Common myeloid progenitor, CD34-positive (primary cell): ENCODE data around the gene ATP6V1E1. TPM values are rescaled to one million over a fixed set of nuclear protein-coding genes. Genes with fewer than 3 reads are reported as not detected.
"Not testable (repeated sequence)": the region's sequence is repeated elsewhere in the genome, so short reads cannot be mapped to it uniquely, and the experiment has no call there.

Source experiments
- CTCF ChIA-PET: fragments of 350-600 bp; sonication (Branson Sonifier 250); formaldehyde crosslinking; loops from one replicate; lab custom pipeline; 2021; ENCODE audit warnings: antibody characterized with exemption; lab: Charles Lee
- POLR2A ChIA-PET: fragments of 350-600 bp; sonication (Branson Sonifier 250); formaldehyde crosslinking; loops from one replicate; lab custom pipeline; 2021; ENCODE audit warnings: antibody characterized with exemption; lab: Charles Lee
- DNase-seq, 3 donors: peaks; one replicate each; pipeline versions ENCODE4 v3.0.0 to v3.0.0-alpha.2; 2013
- H3K27ac ChIP-seq, 2 experiments: 1 replicate in 1 of 2; 2 replicates in 1 of 2; pipeline ENCODE4 v1.7.0; 2013; ENCODE audit warnings: inconsistent platforms in 2 of 2, low read length in 2 of 2, mild to moderate bottlenecking in 2 of 2, low read depth in 1 of 2, moderate library complexity in 1 of 2; ENCODE audit not compliant: severe bottlenecking in 2 of 2, insufficient read depth in 1 of 2, poor library complexity in 1 of 2
- H3K27me3 ChIP-seq, 5 experiments: replicated peaks in 2 of 5; 1 replicate in 3 of 5; 2 replicates in 2 of 5; pipeline versions ENCODE4 v1.6.1 to v1.7.0; 2013; ENCODE audit warnings: low read length in 4 of 5, mild to moderate bottlenecking in 2 of 5, moderate library complexity in 2 of 5, inconsistent platforms in 1 of 5; ENCODE audit not compliant: insufficient read depth in 5 of 5, control insufficient read depth in 4 of 5
- H3K36me3 ChIP-seq, 4 experiments: 1 replicate in 2 of 4; 2 replicates in 2 of 4; pipeline versions ENCODE4 v1.6.1 to v1.7.0; 2013; ENCODE audit warnings: low read length in 3 of 4, control low read depth in 1 of 4, mild to moderate bottlenecking in 1 of 4; ENCODE audit not compliant: control insufficient read depth in 4 of 4, insufficient read depth in 4 of 4
- H3K4me1 ChIP-seq, 4 experiments: 1 replicate in 3 of 4; 2 replicates in 1 of 4; pipeline versions ENCODE4 v1.6.1 to v1.7.1; 2013; ENCODE audit warnings: low read length in 3 of 4, mild to moderate bottlenecking in 3 of 4, control low read depth in 1 of 4, inconsistent platforms in 1 of 4, moderate library complexity in 1 of 4; ENCODE audit not compliant: control insufficient read depth in 4 of 4, insufficient read depth in 4 of 4; ENCODE audit errors: control extremely low read depth in 1 of 4
- H3K4me3 ChIP-seq, 7 experiments: 1 replicate in 4 of 7; 2 replicates in 3 of 7; pipeline versions ENCODE4 v1.5.1 to v1.7.0; 2013; ENCODE audit warnings: mild to moderate bottlenecking in 7 of 7, low read length in 6 of 7, moderate library complexity in 6 of 7, inconsistent platforms in 2 of 7, low read depth in 2 of 7, control low read depth in 1 of 7; ENCODE audit not compliant: insufficient read depth in 4 of 7, control insufficient read depth in 1 of 7; ENCODE audit errors: extremely low read depth in 1 of 7
- H3K9me3 ChIP-seq, 5 experiments: 1 replicate in 4 of 5; 2 replicates in 1 of 5; pipeline versions ENCODE4 v1.6.1 to v1.7.1; 2013; ENCODE audit warnings: low read length in 4 of 5, mild to moderate bottlenecking in 2 of 5, inconsistent platforms in 1 of 5, low read depth in 1 of 5, moderate library complexity in 1 of 5; ENCODE audit not compliant: control insufficient read depth in 4 of 5, insufficient read depth in 2 of 5; ENCODE audit errors: control extremely low read depth in 1 of 5
- WGBS: methylation state at CpG from one replicate; pipeline ENCODE4 v1.1.5; 2013; ENCODE audit not compliant: insufficient coverage; 5-methylcytosine and 5-hydroxymethylcytosine counted together
- polyA plus RNA-seq: library from polyadenylated mRNA; unstranded; fragments of 120-200 nt; gene quantifications from one replicate; pipeline ENCODE4 v1.2.1, GENCODE V29; 2013

The ATP6V1E1 gene
- polyA plus RNA-seq: 65.7 TPM

- CTCF ChIA-PET: no interaction called here
- Histone ChIP-seq H3K4me1 (peaks cover 11 to 18% (median 15%) of the 10 kb centered on the region in 4 experiments), H3K36me3 (peaks cover 2 to 3% (median 3%) of the 10 kb centered on the region in 4 experiments), H3K27ac (peak within 1 kb of the TSS; percentile 95 to 96), H3K9me3 (no peaks in the 10 kb centered on the region), H3K27me3 (no peaks in the 10 kb centered on the region), H3K4me3 (peak within 1 kb of the TSS; percentile 94 to 100 (median 99))
- peak; percentile 96 to 97 (median 96) for DNase-seq
- under 1% methylated on average over 30 of the region's 45 CpGs for WGBS
- POLR2A ChIA-PET: interaction anchor here (0.6 to 1.0 kb wide), 2 partner anchors 11 to 14 kb away, joined by 4 to 6 read pairs; no protein-coding TSS in a partner anchor
Measured at GRCh38 chr22:17628406-17629172, at the start of gene ATP6V1E1. Gene ATP6V1E1, minus strand, starts transcription at chr22:17628749. Its CDS starts 114 bp downstream, at chr22:17628635.

GRCh38 chr22:17675584-17675983 lies 47.0 kb upstream of the ATP6V1E1 start:
- no peak overlapping the region for H3K4me3 ChIP-seq
- H3K27ac ChIP-seq: no peak overlapping the region
- WGBS: 83% methylated on average over 1 of the region's 1 CpG
- no peaks in the 10 kb centered on the region for H3K9me3 ChIP-seq
- peaks cover 0 to 9% (median 0%) of the 10 kb centered on the region in 4 experiments for H3K4me1 ChIP-seq
- ChIA-PET CTCF (interaction anchor here (0.8 to 1.4 kb wide), 3 partner anchors 10 to 67 kb away, joined by 3 read pairs; no protein-coding TSS in a partner anchor), POLR2A (no interaction called here)
- H3K27me3 ChIP-seq: no peaks in the 10 kb centered on the region
- peaks cover 0 to 9% (median 2%) of the 10 kb centered on the region in 4 experiments for H3K36me3 ChIP-seq
- no peak for DNase-seq

DNA sequence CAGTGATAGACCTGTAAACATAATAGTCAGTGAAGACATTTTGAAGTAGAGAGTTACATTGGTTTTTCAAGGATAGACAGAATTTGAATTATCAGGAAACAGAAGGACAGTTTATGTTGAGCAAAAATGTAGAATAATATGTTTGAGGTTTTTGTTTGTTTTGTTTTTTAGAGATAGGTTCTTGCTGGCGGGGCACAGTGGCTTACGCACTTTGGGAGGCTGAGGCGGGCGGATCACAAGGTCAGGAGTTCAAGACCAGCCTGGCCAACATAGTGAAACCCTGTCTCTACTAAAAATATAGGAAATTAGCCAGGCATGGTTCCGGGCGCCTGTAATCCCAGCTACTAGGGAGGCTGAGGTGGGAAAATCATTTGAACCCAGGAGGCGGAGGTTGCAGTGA lies 45.6 kb upstream of the ATP6V1E1 start:
- Histone ChIP-seq H3K4me1 (peaks cover 0 to 9% (median 1%) of the 10 kb centered on the region in 4 experiments), H3K27ac (peak overlapping the region in 1 of 2 experiments; percentile 47), H3K9me3 (peaks cover 0 to 3% (median 0%) of the 10 kb centered on the region in 5 experiments), H3K27me3 (no peaks in the 10 kb centered on the region), H3K36me3 (peaks cover 0 to 12% (median 10%) of the 10 kb centered on the region in 4 experiments), H3K4me3 (no peak overlapping the region)
- ChIA-PET CTCF (no interaction called here), POLR2A (no interaction called here)
- DNase-seq: no peak
- 95% methylated on average over 3 of the region's 7 CpGs for WGBS

DNA sequence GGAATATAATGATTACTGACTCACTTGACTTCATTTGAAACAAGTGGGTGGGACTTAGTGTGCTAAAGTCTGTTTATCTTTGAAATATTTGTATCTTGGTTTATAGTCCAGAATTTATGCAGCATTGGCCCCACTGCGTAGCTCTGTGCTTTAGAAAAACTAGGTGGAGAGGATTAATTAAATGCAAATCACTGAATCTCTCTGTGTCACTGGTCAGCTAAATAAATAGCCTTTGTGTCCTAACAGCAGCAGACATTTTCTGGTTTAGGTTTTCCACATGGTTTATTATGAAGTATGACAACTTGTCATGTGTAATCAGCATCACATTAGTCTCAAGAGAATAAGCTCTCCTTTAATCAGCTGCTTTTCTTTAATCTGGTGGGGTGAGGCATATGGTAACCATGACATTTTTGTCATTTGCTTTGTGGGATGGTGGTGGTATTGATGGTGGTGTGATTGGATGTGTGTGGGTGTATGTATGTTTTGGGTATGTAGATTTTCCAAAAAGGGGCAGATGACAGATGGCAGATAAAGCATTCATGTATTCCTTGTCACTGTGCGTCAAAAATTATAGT lies 44.0 kb upstream of the ATP6V1E1 start:
- ChIA-PET POLR2A (no interaction called here), CTCF (interaction anchor here (1.1 to 1.4 kb wide), 3 partner anchors 11 to 23 kb away, joined by 3 to 4 read pairs (median 3); no protein-coding TSS in a partner anchor)
- peaks cover 0 to 12% (median 6%) of the 10 kb centered on the region in 4 experiments for H3K36me3 ChIP-seq
- H3K27me3 ChIP-seq: no peaks in the 10 kb centered on the region
- no peak overlapping the region for H3K4me3 ChIP-seq
- H3K27ac ChIP-seq: peak overlapping the region in 1 of 2 experiments; percentile 32
- 100% methylated on average over 1 of the region's 2 CpGs for WGBS
- H3K4me1 ChIP-seq: peaks cover 0 to 9% (median 1%) of the 10 kb centered on the region in 4 experiments
- no peak for DNase-seq
- peaks cover 0 to 3% (median 0%) of the 10 kb centered on the region in 5 experiments for H3K9me3 ChIP-seq

GRCh38 chr22:17671521-17672092 lies 43.1 kb upstream of the ATP6V1E1 start:
- POLR2A ChIA-PET: interaction anchor here (0.7 kb wide), 1 partner anchor 32 kb away, joined by 3 read pairs; no protein-coding TSS in a partner anchor
- not testable (repeated sequence) for H3K4me3 ChIP-seq, H3K9me3 ChIP-seq, H3K27me3 ChIP-seq, DNase-seq, H3K27ac ChIP-seq, H3K4me1 ChIP-seq
- WGBS: 100% methylated on average over 1 of the region's 10 CpGs
- CTCF ChIA-PET: interaction anchor here (1.1 to 1.4 kb wide), 3 partner anchors 10 to 24 kb away, joined by 3 to 4 read pairs (median 3); no protein-coding TSS in a partner anchor
- peaks cover 0 to 14% (median 6%) of the 10 kb centered on the region in 4 experiments for H3K36me3 ChIP-seq

DNA sequence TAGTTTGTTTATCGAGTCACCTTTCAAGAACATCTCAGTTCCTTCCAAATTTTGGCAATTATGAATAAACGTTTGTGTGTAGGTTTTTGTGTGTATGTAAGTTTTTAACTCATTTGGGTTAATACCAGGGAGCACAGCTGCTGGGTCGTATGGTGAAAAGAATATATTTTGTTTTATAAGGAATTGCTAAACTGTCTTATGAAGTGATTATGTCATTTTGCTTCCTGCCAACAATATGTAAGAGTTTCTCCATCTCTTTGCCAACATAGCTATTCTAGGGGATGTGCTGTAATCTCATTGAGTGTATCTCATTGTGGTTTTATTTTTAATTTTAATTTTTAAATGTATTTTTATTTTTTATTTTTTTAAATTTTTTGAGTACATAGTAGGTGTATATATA lies 37.3 kb upstream of the ATP6V1E1 start:
- WGBS: 100% methylated on average over 1 of the region's 3 CpGs
- H3K27ac ChIP-seq: no peak overlapping the region
- no peaks in the 10 kb centered on the region for H3K27me3 ChIP-seq
- DNase-seq: no peak
- peaks cover 0 to 2% (median 0%) of the 10 kb centered on the region in 4 experiments for H3K4me1 ChIP-seq
- CTCF ChIA-PET: interaction anchor here (1.2 kb wide), 1 partner anchor 9 kb away, joined by 3 read pairs; no protein-coding TSS in a partner anchor
- peaks cover 6 to 43% (median 23%) of the 10 kb centered on the region in 4 experiments for H3K36me3 ChIP-seq
- H3K9me3 ChIP-seq: peaks cover 0 to 9% (median 2%) of the 10 kb centered on the region in 5 experiments
- POLR2A ChIA-PET: no interaction called here
- no peak overlapping the region for H3K4me3 ChIP-seq
